Endothelial cell of umbilical vein (primary cell): ENCODE results near the gene TSPAN14.

Experiments
- EZH2 ChIP-seq: IDR thresholded peaks from 2 replicates; pipeline ENCODE4 v1.6.1; 2012; ENCODE audit warnings: borderline replicate concordance, low read depth, mild to moderate bottlenecking, moderate library complexity, low read length, inconsistent platforms; ENCODE audit not compliant: severe bottlenecking
- GATA2 ChIP-seq: IDR thresholded peaks from 2 replicates; pipeline ENCODE4 v1.7.0; 2011; ENCODE audit warnings: low read depth, mild to moderate bottlenecking, moderate library complexity, mixed read lengths, low read length; ENCODE audit not compliant: insufficient read length, insufficient read depth
- MYC ChIP-seq: IDR thresholded peaks from one replicate; pipeline ENCODE4 v1.6.1; 2011; ENCODE audit warnings: mild to moderate bottlenecking, low read depth, low read length
- POLR2A ChIP-seq: IDR thresholded peaks from 2 replicates; pipeline ENCODE4 v1.6.1; 2012; ENCODE audit warnings: low read depth, mild to moderate bottlenecking, control low read depth, low read length
- POLR2AphosphoS5 ChIP-seq: IDR thresholded peaks from 2 replicates; pipeline ENCODE4 v1.6.1; 2012; ENCODE audit warnings: low read depth, mild to moderate bottlenecking, control low read depth, low read length, moderate library complexity; ENCODE audit not compliant: insufficient read depth
- TF ChIP-seq, protein P1 (sequence below), 2 donors: IDR thresholded peaks; 1 replicate in 1 of 2; 2 replicates in 1 of 2; pipeline ENCODE4 v1.5.1; 2011; ENCODE audit warnings: low read length in 2 of 2, mild to moderate bottlenecking in 2 of 2, moderate library complexity in 2 of 2, control low read depth in 1 of 2, inconsistent platforms in 1 of 2, low read depth in 1 of 2; ENCODE audit not compliant: insufficient read depth in 1 of 2; ENCODE audit errors: extremely low read depth in 1 of 2
- TF ChIP-seq, protein P2 (sequence below): IDR thresholded peaks from 2 replicates; pipeline ENCODE4 v1.6.1; 2011; ENCODE audit not compliant: insufficient read depth, insufficient read length

DNA sequence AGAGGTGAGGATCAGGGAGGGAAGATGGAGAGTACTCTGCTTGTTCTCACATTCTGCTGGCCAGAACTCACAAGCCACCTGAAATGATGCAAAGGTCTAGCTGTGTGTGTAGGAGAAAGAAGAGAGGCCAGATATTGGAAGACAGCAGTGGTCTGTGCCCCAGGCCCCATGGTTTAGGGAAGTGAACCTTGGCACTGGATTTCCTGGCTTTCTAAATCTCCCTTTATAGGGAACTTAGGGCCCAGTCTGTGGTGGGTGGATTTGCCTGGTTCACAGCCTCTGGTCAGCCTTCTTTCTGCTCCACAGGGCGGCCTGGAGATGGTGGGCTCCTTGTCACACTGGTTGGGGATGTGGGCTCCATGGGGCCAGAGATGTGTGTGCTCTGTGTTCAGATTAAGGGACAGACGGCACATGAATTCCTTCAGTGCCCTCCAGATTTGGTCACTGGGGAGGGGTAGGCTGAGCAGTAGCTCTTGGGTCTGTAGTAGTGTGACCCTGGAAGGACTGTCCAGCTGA is 74.1 kb downstream of the TSPAN14 start:
- no peak for TF ChIP-seq POLR2A
- TF ChIP-seq, protein P1, sequence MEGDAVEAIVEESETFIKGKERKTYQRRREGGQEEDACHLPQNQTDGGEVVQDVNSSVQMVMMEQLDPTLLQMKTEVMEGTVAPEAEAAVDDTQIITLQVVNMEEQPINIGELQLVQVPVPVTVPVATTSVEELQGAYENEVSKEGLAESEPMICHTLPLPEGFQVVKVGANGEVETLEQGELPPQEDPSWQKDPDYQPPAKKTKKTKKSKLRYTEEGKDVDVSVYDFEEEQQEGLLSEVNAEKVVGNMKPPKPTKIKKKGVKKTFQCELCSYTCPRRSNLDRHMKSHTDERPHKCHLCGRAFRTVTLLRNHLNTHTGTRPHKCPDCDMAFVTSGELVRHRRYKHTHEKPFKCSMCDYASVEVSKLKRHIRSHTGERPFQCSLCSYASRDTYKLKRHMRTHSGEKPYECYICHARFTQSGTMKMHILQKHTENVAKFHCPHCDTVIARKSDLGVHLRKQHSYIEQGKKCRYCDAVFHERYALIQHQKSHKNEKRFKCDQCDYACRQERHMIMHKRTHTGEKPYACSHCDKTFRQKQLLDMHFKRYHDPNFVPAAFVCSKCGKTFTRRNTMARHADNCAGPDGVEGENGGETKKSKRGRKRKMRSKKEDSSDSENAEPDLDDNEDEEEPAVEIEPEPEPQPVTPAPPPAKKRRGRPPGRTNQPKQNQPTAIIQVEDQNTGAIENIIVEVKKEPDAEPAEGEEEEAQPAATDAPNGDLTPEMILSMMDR (IDR thresholded peaks at IDR 0.05; ENCODE audit: extremely low read depth in 1 of 2, insufficient read depth in 1 of 2, low read depth in 1 of 2, low read length in 2 of 2) = no peak
- peak; percentile 32 for TF ChIP-seq POLR2AphosphoS5
- no peak for TF ChIP-seq EZH2
- TF ChIP-seq MYC = no peak
- TF ChIP-seq, protein P2, sequence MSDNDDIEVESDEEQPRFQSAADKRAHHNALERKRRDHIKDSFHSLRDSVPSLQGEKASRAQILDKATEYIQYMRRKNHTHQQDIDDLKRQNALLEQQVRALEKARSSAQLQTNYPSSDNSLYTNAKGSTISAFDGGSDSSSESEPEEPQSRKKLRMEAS = no peak
- no peak for TF ChIP-seq GATA2
